WTC11 (cell line): Measurements from ENCODE around the gene CPT1B. TPM values are rescaled to one million over a fixed set of nuclear protein-coding genes. Genes with fewer than 3 reads are reported as not detected.

Experiments
- ATAC-seq: fragments of 200-7000 bp; cut with Tn5 transposase; 2 replicates; pipeline ENCODE4 v1.10.0; 2021; ENCODE audit warnings: mild to moderate bottlenecking, moderate library complexity
- CTCF ChIA-PET: fragments of 300-600 bp; sonication (Branson Sonifier 250); formaldehyde crosslinking; loops from one replicate; lab custom pipeline; 2021; ENCODE audit warnings: antibody characterized with exemption; lab: Charles Lee
- POLR2A ChIA-PET: fragments of 350-600 bp; sonication (Branson Sonifier 250); formaldehyde crosslinking; loops from one replicate; lab custom pipeline; 2021; ENCODE audit warnings: antibody characterized with exemption; lab: Charles Lee
- DNase-seq: peaks from one replicate; pipeline ENCODE4 v3.0.0; 2021; ENCODE audit warnings: low spot score
- H3K27ac Mint-ChIP-seq: 2 replicates; pipeline ENCODE4 v1.8.0; 2021; ENCODE audit warnings: mixed read lengths
- H3K27me3 Mint-ChIP-seq: 2 replicates; pipeline ENCODE4 v1.8.0; 2021; ENCODE audit warnings: low read depth, mild to moderate bottlenecking, moderate library complexity, mixed read lengths
- H3K36me3 Mint-ChIP-seq: 2 replicates; pipeline ENCODE4 v1.8.0; 2021; ENCODE audit warnings: mixed read lengths
- H3K4me1 Mint-ChIP-seq: 2 replicates; pipeline ENCODE4 v1.8.0; 2022; ENCODE audit warnings: mixed read lengths
- H3K4me3 Mint-ChIP-seq: 2 replicates; pipeline ENCODE4 v1.8.0; 2021; ENCODE audit warnings: mild to moderate bottlenecking, moderate library complexity, mixed read lengths
- H3K9me3 Mint-ChIP-seq: 2 replicates; pipeline ENCODE4 v1.8.0; 2021; ENCODE audit warnings: mixed read lengths
- ATF1 ChIP-seq: sonication (generic); formaldehyde crosslinking; IDR thresholded peaks from 2 replicates; pipeline ENCODE4 v1.8.1; 2023; ENCODE audit warnings: mild to moderate bottlenecking, moderate library complexity, missing genetic modification reagents
- CBFB ChIP-seq: sonication (generic); formaldehyde crosslinking; IDR thresholded peaks from 2 replicates; pipeline ENCODE4 v1.8.1; 2022; ENCODE audit warnings: mild to moderate bottlenecking, low read depth, missing genetic modification reagents
- CREB1 ChIP-seq: sonication (generic); formaldehyde crosslinking; IDR thresholded peaks from 2 replicates; pipeline ENCODE4 v1.8.0; 2023; ENCODE audit warnings: mild to moderate bottlenecking, missing genetic modification reagents
- ELF4 ChIP-seq: sonication (generic); formaldehyde crosslinking; IDR thresholded peaks from 2 replicates; pipeline ENCODE4 v1.8.1; 2022; ENCODE audit warnings: low read depth, mild to moderate bottlenecking, moderate library complexity, missing genetic modification reagents
- GRHL2 ChIP-seq: fragments of 250-450 bp; sonication (Bioruptor Pico); IDR thresholded peaks from 2 replicates; pipeline ENCODE4 v1.8.0; 2022; ENCODE audit warnings: mild to moderate bottlenecking, moderate library complexity; ENCODE audit not compliant: insufficient replicate concordance, severe bottlenecking
- JAZF1 ChIP-seq: fragments of 250-450 bp; sonication (Bioruptor Pico); IDR thresholded peaks from 2 replicates; pipeline ENCODE4 v1.9.0; 2021; ENCODE audit warnings: moderate library complexity, mild to moderate bottlenecking, inconsistent platforms
- MXD4 ChIP-seq: fragments of 250-450 bp; sonication (Bioruptor Pico); IDR thresholded peaks from 2 replicates; pipeline ENCODE4 v1.8.0; 2021; ENCODE audit warnings: mild to moderate bottlenecking, moderate library complexity, borderline replicate concordance
- NFE2L1 ChIP-seq: sonication (generic); formaldehyde crosslinking; IDR thresholded peaks from 2 replicates; pipeline ENCODE4 v1.8.1; 2023; ENCODE audit warnings: missing genetic modification reagents
- RELA ChIP-seq: sonication (generic); formaldehyde crosslinking; IDR thresholded peaks from 2 replicates; pipeline ENCODE4 v1.8.1; 2022; ENCODE audit warnings: missing genetic modification reagents, mild to moderate bottlenecking, borderline replicate concordance
- RORB ChIP-seq: fragments of 250-450 bp; sonication (Bioruptor Pico); IDR thresholded peaks from 2 replicates; pipeline ENCODE4 v1.9.0; 2021; ENCODE audit warnings: mild to moderate bottlenecking
- SOX15 ChIP-seq: fragments of 250-450 bp; sonication (Bioruptor Pico); IDR thresholded peaks from 2 replicates; pipeline ENCODE4 v1.9.0; 2021; ENCODE audit warnings: mild to moderate bottlenecking
- TP53 ChIP-seq: sonication (generic); formaldehyde crosslinking; IDR thresholded peaks from 2 replicates; pipeline ENCODE4 v1.8.1; 2023; ENCODE audit warnings: mild to moderate bottlenecking, missing genetic modification reagents
- ZNF138 ChIP-seq: sonication (generic); formaldehyde crosslinking; conservative IDR thresholded peaks from 2 replicates; pipeline ENCODE4 v1.8.1; 2022; ENCODE audit warnings: mild to moderate bottlenecking, moderate library complexity, missing genetic modification reagents
- ZNF219 ChIP-seq: sonication (generic); formaldehyde crosslinking; IDR thresholded peaks from 2 replicates; pipeline ENCODE4 v1.8.0; 2023; ENCODE audit warnings: missing genetic modification reagents, mild to moderate bottlenecking, borderline replicate concordance
- ZNF263 ChIP-seq: sonication (generic); formaldehyde crosslinking; IDR thresholded peaks from 2 replicates; pipeline ENCODE4 v1.8.1; 2022; ENCODE audit warnings: low read depth, mild to moderate bottlenecking, moderate library complexity, missing genetic modification reagents
- ZNF396 ChIP-seq: fragments of 250-450 bp; sonication (Bioruptor Pico); IDR thresholded peaks from 2 replicates; pipeline ENCODE4 v1.8.0; 2021; ENCODE audit warnings: mild to moderate bottlenecking, moderate library complexity, borderline replicate concordance
- total RNA-seq: library from RNA; stranded (reverse); gene quantifications from 3 replicates; pipeline ENCODE4 v1.2.3, GENCODE V29; 2021
- TF ChIP-seq, protein P1 (sequence below): fragments of 250-450 bp; sonication (Bioruptor Pico); conservative IDR thresholded peaks from 2 replicates; pipeline ENCODE4 v1.9.0; 2021; ENCODE audit warnings: mild to moderate bottlenecking
- TF ChIP-seq, protein P2 (sequence below): fragments of 250-450 bp; sonication (Bioruptor Pico); IDR thresholded peaks from 2 replicates; pipeline ENCODE4 v1.9.0; 2021; ENCODE audit warnings: mild to moderate bottlenecking
- TF ChIP-seq, protein P3 (sequence below): fragments of 200-600 bp; IDR thresholded peaks from 2 replicates; pipeline ENCODE4 v1.8.0; 2022; ENCODE audit warnings: antibody characterized with exemption
- TF ChIP-seq, protein P4 (sequence below): sonication (generic); formaldehyde crosslinking; IDR thresholded peaks from 2 replicates; pipeline ENCODE4 v1.8.1; 2022; ENCODE audit warnings: mild to moderate bottlenecking, moderate library complexity, missing genetic modification reagents
- TF ChIP-seq, protein P5 (sequence below): sonication (generic); formaldehyde crosslinking; IDR thresholded peaks from 2 replicates; pipeline ENCODE4 v1.8.1; 2023; ENCODE audit warnings: mild to moderate bottlenecking, missing genetic modification reagents
- TF ChIP-seq, protein P6 (sequence below): sonication (generic); formaldehyde crosslinking; IDR thresholded peaks from 2 replicates; pipeline ENCODE4 v1.8.0; 2022; ENCODE audit warnings: mild to moderate bottlenecking, missing genetic modification reagents
- TF ChIP-seq, protein P7 (sequence below): sonication (generic); formaldehyde crosslinking; IDR thresholded peaks from 2 replicates; pipeline ENCODE4 v1.8.0; 2023; ENCODE audit warnings: missing genetic modification reagents
- TF ChIP-seq, protein P8 (sequence below): sonication (generic); formaldehyde crosslinking; IDR thresholded peaks from 2 replicates; pipeline ENCODE4 v1.8.1; 2023; ENCODE audit warnings: mild to moderate bottlenecking, missing genetic modification reagents
- TF ChIP-seq, protein P9 (sequence below): fragments of 250-450 bp; sonication (Bioruptor Pico); IDR thresholded peaks from 2 replicates; pipeline ENCODE4 v2.1.2; 2022; ENCODE audit warnings: mild to moderate bottlenecking, moderate library complexity

The CPT1B gene
- total RNA-seq, 1 experiment from 2014 or later: 33.7 TPM

DNA sequence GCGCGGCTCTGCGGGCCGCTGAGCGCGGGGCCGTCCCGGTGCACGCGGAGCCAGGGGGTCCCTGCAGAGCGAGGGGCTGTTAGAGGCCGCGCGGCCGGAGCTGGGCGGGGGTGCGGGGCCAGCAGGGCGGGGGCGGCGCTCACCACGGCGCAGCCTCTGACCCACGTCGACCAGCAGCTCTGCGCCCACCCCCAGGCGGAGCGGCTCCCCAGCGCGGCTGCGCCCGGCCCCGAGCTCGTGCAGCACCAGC lies 52.4 kb downstream of the CPT1B start:
- POLR2A ChIA-PET: interaction anchor here (0.6 to 2.3 kb wide), 9 partner anchors 11 to 174 kb away, joined by 3 to 13 read pairs (median 3); partner anchors contain the start of genes CHKB, LMF2, NCAPH2 and SYCE3
- H3K9me3 Mint-ChIP-seq: no peaks in the 10 kb centered on the region
- H3K4me1 Mint-ChIP-seq: peaks cover 13% of the 10 kb centered on the region
- no peak for DNase-seq
- TF ChIP-seq, protein P1, sequence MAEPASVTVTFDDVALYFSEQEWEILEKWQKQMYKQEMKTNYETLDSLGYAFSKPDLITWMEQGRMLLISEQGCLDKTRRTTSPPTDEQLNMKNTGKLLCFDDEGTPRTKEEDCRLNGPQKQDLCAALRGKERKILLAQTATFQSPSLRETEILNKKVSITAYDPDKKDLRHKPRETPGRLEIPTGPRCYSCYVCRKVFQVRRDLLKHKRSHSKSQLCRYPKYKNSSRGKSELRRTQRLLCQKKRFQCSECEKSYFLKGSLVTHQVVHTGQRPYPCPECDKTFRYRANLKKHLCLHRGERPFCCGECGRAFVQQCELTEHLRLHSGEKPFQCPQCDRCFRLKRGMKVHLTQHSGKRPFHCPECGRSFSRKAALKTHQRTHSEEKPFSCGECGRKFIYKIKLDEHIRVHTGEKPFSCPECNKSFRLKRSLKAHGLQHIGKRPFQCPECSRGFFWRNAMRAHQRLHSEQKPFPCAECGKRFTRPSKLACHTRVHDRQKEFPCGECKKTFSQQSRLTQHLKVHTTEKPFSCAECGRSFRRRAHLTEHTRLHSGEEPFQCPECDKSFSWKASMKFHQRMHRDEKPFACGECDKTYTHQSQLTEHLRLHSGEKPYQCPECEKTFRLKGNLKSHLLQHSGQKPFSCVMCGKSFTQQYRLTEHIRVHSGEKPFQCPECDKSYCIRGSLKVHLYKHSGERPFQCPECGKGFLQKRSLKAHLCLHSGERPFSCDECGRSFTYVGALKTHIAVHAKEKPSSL (CRISPR knock-in tag): no peak
- no peak for TF ChIP-seq RORB (CRISPR knock-in tag)
- TF ChIP-seq ZNF396 (CRISPR knock-in tag): no peak
- TF ChIP-seq CBFB (CRISPR knock-in tag): peak; percentile 92; the same call in 1 of the 2 replicates
- TF ChIP-seq, protein P2, sequence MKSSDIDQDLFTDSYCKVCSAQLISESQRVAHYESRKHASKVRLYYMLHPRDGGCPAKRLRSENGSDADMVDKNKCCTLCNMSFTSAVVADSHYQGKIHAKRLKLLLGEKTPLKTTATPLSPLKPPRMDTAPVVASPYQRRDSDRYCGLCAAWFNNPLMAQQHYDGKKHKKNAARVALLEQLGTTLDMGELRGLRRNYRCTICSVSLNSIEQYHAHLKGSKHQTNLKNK: no peak
- no peak; the same call in 1 of the 2 replicates for TF ChIP-seq TP53 (CRISPR knock-in tag)
- TF ChIP-seq, protein P3, sequence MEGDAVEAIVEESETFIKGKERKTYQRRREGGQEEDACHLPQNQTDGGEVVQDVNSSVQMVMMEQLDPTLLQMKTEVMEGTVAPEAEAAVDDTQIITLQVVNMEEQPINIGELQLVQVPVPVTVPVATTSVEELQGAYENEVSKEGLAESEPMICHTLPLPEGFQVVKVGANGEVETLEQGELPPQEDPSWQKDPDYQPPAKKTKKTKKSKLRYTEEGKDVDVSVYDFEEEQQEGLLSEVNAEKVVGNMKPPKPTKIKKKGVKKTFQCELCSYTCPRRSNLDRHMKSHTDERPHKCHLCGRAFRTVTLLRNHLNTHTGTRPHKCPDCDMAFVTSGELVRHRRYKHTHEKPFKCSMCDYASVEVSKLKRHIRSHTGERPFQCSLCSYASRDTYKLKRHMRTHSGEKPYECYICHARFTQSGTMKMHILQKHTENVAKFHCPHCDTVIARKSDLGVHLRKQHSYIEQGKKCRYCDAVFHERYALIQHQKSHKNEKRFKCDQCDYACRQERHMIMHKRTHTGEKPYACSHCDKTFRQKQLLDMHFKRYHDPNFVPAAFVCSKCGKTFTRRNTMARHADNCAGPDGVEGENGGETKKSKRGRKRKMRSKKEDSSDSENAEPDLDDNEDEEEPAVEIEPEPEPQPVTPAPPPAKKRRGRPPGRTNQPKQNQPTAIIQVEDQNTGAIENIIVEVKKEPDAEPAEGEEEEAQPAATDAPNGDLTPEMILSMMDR: no peak
- TF ChIP-seq NFE2L1: 0 out of 2 replicates have a peak, but pooled peaks have one; percentile 3
- no peak for TF ChIP-seq SOX15 (CRISPR knock-in tag)
- TF ChIP-seq ELF4 (CRISPR knock-in tag): no peak
- no peak for TF ChIP-seq MXD4 (CRISPR knock-in tag)
- TF ChIP-seq CREB1 (CRISPR knock-in tag): no peak
- TF ChIP-seq, protein P4, sequence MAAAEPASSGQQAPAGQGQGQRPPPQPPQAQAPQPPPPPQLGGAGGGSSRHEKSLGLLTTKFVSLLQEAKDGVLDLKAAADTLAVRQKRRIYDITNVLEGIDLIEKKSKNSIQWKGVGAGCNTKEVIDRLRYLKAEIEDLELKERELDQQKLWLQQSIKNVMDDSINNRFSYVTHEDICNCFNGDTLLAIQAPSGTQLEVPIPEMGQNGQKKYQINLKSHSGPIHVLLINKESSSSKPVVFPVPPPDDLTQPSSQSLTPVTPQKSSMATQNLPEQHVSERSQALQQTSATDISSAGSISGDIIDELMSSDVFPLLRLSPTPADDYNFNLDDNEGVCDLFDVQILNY (CRISPR knock-in tag): no peak; the same call in 1 of the 2 replicates
- TF ChIP-seq, protein P5, sequence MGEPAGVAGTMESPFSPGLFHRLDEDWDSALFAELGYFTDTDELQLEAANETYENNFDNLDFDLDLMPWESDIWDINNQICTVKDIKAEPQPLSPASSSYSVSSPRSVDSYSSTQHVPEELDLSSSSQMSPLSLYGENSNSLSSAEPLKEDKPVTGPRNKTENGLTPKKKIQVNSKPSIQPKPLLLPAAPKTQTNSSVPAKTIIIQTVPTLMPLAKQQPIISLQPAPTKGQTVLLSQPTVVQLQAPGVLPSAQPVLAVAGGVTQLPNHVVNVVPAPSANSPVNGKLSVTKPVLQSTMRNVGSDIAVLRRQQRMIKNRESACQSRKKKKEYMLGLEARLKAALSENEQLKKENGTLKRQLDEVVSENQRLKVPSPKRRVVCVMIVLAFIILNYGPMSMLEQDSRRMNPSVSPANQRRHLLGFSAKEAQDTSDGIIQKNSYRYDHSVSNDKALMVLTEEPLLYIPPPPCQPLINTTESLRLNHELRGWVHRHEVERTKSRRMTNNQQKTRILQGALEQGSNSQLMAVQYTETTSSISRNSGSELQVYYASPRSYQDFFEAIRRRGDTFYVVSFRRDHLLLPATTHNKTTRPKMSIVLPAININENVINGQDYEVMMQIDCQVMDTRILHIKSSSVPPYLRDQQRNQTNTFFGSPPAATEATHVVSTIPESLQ (CRISPR knock-in tag): no peak
- TF ChIP-seq, protein P6, sequence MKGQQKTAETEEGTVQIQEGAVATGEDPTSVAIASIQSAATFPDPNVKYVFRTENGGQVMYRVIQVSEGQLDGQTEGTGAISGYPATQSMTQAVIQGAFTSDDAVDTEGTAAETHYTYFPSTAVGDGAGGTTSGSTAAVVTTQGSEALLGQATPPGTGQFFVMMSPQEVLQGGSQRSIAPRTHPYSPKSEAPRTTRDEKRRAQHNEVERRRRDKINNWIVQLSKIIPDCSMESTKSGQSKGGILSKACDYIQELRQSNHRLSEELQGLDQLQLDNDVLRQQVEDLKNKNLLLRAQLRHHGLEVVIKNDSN (CRISPR knock-in tag): no peak
- TF ChIP-seq, protein P7, sequence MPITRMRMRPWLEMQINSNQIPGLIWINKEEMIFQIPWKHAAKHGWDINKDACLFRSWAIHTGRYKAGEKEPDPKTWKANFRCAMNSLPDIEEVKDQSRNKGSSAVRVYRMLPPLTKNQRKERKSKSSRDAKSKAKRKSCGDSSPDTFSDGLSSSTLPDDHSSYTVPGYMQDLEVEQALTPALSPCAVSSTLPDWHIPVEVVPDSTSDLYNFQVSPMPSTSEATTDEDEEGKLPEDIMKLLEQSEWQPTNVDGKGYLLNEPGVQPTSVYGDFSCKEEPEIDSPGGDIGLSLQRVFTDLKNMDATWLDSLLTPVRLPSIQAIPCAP (CRISPR knock-in tag): 0 out of 2 replicates have a peak, but pooled peaks have one; percentile 44
- TF ChIP-seq, protein P8, sequence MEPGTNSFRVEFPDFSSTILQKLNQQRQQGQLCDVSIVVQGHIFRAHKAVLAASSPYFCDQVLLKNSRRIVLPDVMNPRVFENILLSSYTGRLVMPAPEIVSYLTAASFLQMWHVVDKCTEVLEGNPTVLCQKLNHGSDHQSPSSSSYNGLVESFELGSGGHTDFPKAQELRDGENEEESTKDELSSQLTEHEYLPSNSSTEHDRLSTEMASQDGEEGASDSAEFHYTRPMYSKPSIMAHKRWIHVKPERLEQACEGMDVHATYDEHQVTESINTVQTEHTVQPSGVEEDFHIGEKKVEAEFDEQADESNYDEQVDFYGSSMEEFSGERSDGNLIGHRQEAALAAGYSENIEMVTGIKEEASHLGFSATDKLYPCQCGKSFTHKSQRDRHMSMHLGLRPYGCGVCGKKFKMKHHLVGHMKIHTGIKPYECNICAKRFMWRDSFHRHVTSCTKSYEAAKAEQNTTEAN (CRISPR knock-in tag): no peak
- no peak for TF ChIP-seq ZNF263 (CRISPR knock-in tag)
- no peak for TF ChIP-seq ZNF138 (CRISPR knock-in tag)
- no peak for TF ChIP-seq JAZF1 (CRISPR knock-in tag)
- no peak for TF ChIP-seq ZNF219 (CRISPR knock-in tag)
- TF ChIP-seq ATF1 (CRISPR knock-in tag): no peak
- TF ChIP-seq GRHL2 (CRISPR knock-in tag): no peak
- TF ChIP-seq RELA (CRISPR knock-in tag): no peak; the same call in 1 of the 2 replicates
- TF ChIP-seq, protein P9, sequence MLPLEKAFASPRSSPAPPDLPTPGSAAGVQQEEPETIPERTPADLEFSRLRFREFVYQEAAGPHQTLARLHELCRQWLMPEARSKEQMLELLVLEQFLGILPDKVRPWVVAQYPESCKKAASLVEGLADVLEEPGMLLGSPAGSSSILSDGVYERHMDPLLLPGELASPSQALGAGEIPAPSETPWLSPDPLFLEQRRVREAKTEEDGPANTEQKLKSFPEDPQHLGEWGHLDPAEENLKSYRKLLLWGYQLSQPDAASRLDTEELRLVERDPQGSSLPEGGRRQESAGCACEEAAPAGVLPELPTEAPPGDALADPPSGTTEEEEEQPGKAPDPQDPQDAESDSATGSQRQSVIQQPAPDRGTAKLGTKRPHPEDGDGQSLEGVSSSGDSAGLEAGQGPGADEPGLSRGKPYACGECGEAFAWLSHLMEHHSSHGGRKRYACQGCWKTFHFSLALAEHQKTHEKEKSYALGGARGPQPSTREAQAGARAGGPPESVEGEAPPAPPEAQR: no peak
- peak overlapping the region; percentile 82 for H3K4me3 Mint-ChIP-seq
- CTCF ChIA-PET: interaction anchor here (0.6 to 4.3 kb wide), 63 partner anchors 8 to 634 kb away, joined by 3 to 60 read pairs (median 5); partner anchors contain the start of genes ADM2, ARSA, CHKB and DENND6B
- H3K36me3 Mint-ChIP-seq: no peaks in the 10 kb centered on the region
- no peak overlapping the region for H3K27ac Mint-ChIP-seq
- peaks cover 41% of the 10 kb centered on the region for H3K27me3 Mint-ChIP-seq
- ATAC-seq: peak; percentile 15; the same call in 1 of the 2 replicates
